ENCODE data around the gene ARMC7. TPM values are rescaled to one million over a fixed set of nuclear protein-coding genes. Genes with fewer than 3 reads are reported as not detected.

The ARMC7 gene
- total RNA-seq, 1 experiment from 2014 or later = 43.2 TPM

DNA sequence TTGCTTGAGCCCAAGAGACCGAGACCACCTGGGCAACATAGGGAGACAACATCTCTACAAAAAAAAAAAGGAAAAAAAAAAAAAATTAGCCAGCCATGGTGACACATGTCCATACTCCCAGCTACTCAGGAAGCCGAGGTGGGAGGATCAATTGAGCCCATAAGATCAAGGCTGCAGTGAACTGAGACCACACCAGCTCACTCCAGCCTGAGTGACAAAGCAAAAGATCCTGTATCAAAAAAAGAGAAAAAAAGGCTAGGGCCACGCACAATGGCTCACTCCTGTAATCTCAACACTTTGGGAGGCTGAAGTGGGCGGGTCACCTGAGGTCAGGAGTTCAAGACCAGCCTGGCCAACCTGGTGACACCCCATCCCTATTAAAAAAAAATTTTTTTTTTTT is 59.2 kb downstream of the ARMC7 start (continued):
- no peak for TF ChIP-seq SP1 (IDR thresholded peaks at IDR 0.05; ENCODE audit: low read depth)
- TF ChIP-seq, protein P1, sequence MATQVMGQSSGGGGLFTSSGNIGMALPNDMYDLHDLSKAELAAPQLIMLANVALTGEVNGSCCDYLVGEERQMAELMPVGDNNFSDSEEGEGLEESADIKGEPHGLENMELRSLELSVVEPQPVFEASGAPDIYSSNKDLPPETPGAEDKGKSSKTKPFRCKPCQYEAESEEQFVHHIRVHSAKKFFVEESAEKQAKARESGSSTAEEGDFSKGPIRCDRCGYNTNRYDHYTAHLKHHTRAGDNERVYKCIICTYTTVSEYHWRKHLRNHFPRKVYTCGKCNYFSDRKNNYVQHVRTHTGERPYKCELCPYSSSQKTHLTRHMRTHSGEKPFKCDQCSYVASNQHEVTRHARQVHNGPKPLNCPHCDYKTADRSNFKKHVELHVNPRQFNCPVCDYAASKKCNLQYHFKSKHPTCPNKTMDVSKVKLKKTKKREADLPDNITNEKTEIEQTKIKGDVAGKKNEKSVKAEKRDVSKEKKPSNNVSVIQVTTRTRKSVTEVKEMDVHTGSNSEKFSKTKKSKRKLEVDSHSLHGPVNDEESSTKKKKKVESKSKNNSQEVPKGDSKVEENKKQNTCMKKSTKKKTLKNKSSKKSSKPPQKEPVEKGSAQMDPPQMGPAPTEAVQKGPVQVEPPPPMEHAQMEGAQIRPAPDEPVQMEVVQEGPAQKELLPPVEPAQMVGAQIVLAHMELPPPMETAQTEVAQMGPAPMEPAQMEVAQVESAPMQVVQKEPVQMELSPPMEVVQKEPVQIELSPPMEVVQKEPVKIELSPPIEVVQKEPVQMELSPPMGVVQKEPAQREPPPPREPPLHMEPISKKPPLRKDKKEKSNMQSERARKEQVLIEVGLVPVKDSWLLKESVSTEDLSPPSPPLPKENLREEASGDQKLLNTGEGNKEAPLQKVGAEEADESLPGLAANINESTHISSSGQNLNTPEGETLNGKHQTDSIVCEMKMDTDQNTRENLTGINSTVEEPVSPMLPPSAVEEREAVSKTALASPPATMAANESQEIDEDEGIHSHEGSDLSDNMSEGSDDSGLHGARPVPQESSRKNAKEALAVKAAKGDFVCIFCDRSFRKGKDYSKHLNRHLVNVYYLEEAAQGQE (IDR thresholded peaks at IDR 0.05; ENCODE audit: low read depth) = no peak
- TF ChIP-seq EGR1 (IDR thresholded peaks at IDR 0.05; ENCODE audit: low read depth) = no peak

DNA sequence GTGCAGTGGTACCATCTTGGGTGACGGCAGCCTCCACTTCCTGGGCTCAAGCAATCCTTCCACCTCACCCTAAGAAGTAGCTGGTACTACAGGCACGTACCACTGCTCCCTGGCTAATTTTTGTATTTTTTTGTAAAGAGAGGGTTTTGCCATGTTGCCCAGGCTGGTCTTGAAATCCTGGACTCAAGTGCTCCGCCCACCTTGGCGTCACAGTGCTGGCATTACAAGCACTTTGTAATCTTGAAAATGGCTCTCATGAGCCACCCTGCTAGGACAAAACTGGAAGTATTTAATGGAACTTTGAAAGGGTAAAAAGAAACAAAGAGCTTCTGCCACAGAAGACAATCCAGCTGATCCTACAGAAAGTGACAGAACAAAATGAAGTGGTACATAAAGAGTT is 63.8 kb downstream of the ARMC7 start:
- Histone ChIP-seq H3K4me3 (replicated peaks in 1 of 2; ENCODE audit: low read depth in 1 of 2, low read length in 2 of 2) (no peak overlapping the region), H3K79me2 (ENCODE audit: insufficient read depth, low read length) (peaks cover 99% of the 10 kb centered on the region), H3K4me2 (ENCODE audit: low read length) (no peak overlapping the region), H3K9ac (ENCODE audit: low read length) (no peak overlapping the region), H3K9me3 (ENCODE audit: control insufficient read depth in 1 of 2, insufficient read depth in 1 of 2, low read depth in 1 of 2, low read length in 2 of 2) (no peaks in the 10 kb centered on the region), H3K9me2 (ENCODE audit: insufficient read depth) (no peaks in the 10 kb centered on the region), H4K20me1 (ENCODE audit: insufficient read depth) (peaks cover 24% of the 10 kb centered on the region; the same call in 1 of the 2 replicates), H2AFZ (ENCODE audit: low read depth, low read length, poor library complexity, severe bottlenecking) (no peak overlapping the region), H3K27ac (ENCODE audit: low read depth, low read length) (no peak overlapping the region; the same call in 1 of the 2 replicates), H3K27me3 (ENCODE audit: insufficient read depth, low read length) (no peaks in the 10 kb centered on the region), H3K36me3 (ENCODE audit: control insufficient read depth in 1 of 2, insufficient read depth in 2 of 2, low read length in 2 of 2) (peaks cover 46 to 65% of the 10 kb centered on the region in 2 experiments), H3K4me1 (ENCODE audit: control insufficient read depth in 1 of 2, insufficient read depth in 2 of 2, low read length in 2 of 2) (peaks cover 0 to 7% of the 10 kb centered on the region in 2 experiments; a peak in 1 of 4 replicates)
- TF ChIP-seq FOSL1 (IDR thresholded peaks at IDR 0.05; ENCODE audit: low read depth) (no peak), ELF1 (IDR thresholded peaks at IDR 0.05; ENCODE audit: borderline replicate concordance, low read depth) (no peak), ZNF274 (IDR thresholded peaks at IDR 0.05; ENCODE audit: low read depth, low read length) (no peak), SRF (IDR thresholded peaks at IDR 0.05; ENCODE audit: low read depth) (no peak), EZH2 (IDR thresholded peaks at IDR 0.05) (no peak), CEBPB (IDR thresholded peaks at IDR 0.05; ENCODE audit: low read depth) (no peak), YY1 (IDR thresholded peaks at IDR 0.05; ENCODE audit: extremely low read depth, insufficient replicate concordance, low read depth, low read length) (no peak), CBX3 (IDR thresholded peaks at IDR 0.05; ENCODE audit: low read depth) (no peak)
- CTCF ChIA-PET = interaction anchor here (3.2 kb wide), 1 partner anchor 59 kb away, joined by 58 read pairs; no protein-coding TSS in a partner anchor
- ATAC-seq = no peak
- intact Hi-C loops (cut with micrococcal nuclease) = no loop called here
- BruUV-seq (replicated peaks) = no TSS peak
- no peak for DNase-seq (ENCODE audit: low read depth, low spot score)
- RAD21 ChIA-PET (ENCODE audit: low non-redundant PET in 1 of 2, low total read pairs in 2 of 2, uncharacterized antibody in 2 of 2, unreplicated experiment in 2 of 2) = interaction anchor here in 1 of 2 experiments (0.7 kb wide), 1 partner anchor 62 kb away, joined by 3 read pairs; no protein-coding TSS in a partner anchor
- POLR2A ChIA-PET = interaction anchor here (1.8 kb wide), 1 partner anchor 60 kb away, joined by 6 read pairs; no protein-coding TSS in a partner anchor

All from HCT116 (cell line).